Spleen (tissue), 11 donors: ENCODE measurements around the gene UNCX. TPM values are rescaled to one million over a fixed set of nuclear protein-coding genes. Genes with fewer than 3 reads are reported as not detected.
A peak's percentile ranks its signal among the peaks of the same experiment; 100 is the strongest.

Experiments used
- DNase-seq: peaks from one replicate; pipeline ENCODE4 v3.0.0-alpha.2; 2020
- H3K27ac ChIP-seq, 8 donors: fragments of 200-600 bp; sonication (generic) in 7 of 8; 1 replicate in 4 of 8; 2 replicates in 4 of 8; pipeline versions ENCODE4 v1.5.0 to v1.8.0; 2016 to 2021; ENCODE audit warnings: inconsistent platforms in 4 of 8, mild to moderate bottlenecking in 4 of 8, moderate library complexity in 1 of 8
- H3K27me3 ChIP-seq, 7 donors: fragments of 200-600 bp; sonication (generic) in 6 of 7; replicated peaks in 1 of 7; 1 replicate in 4 of 7; 2 replicates in 3 of 7; pipeline versions ENCODE4 v1.5.0 to v1.8.0; 2016 to 2021; ENCODE audit warnings: inconsistent platforms in 3 of 7, mild to moderate bottlenecking in 1 of 7
- H3K36me3 ChIP-seq, 6 donors: fragments of 200-600 bp; sonication (generic) in 5 of 6; 1 replicate in 4 of 6; 2 replicates in 2 of 6; pipeline versions ENCODE4 v1.5.0 to v1.8.0; 2016 to 2021; ENCODE audit warnings: inconsistent platforms in 2 of 6
- H3K4me1 ChIP-seq, 6 donors: fragments of 200-600 bp; sonication (generic) in 5 of 6; 1 replicate in 3 of 6; 2 replicates in 3 of 6; pipeline versions ENCODE4 v1.5.0 to v1.8.0; 2016 to 2021; ENCODE audit warnings: inconsistent platforms in 3 of 6
- H3K4me3 ChIP-seq, 8 donors: fragments of 200-600 bp; sonication (generic) in 7 of 8; 1 replicate in 4 of 8; 2 replicates in 4 of 8; pipeline versions ENCODE4 v1.5.0 to v1.8.0; 2016 to 2021; ENCODE audit warnings: inconsistent platforms in 4 of 8, mild to moderate bottlenecking in 4 of 8, moderate library complexity in 2 of 8
- H3K9me3 ChIP-seq, 8 donors: fragments of 200-600 bp; sonication (generic) in 7 of 8; 1 replicate in 4 of 8; 2 replicates in 4 of 8; pipeline versions ENCODE4 v1.5.0 to v1.8.0; 2016 to 2021; ENCODE audit warnings: inconsistent platforms in 4 of 8
- POLR2A ChIP-seq, 3 donors: fragments of 450-650 bp; IDR thresholded peaks; one replicate each; pipeline ENCODE4 v1.5.1; 2017; ENCODE audit warnings: antibody characterized with exemption in 3 of 3, mild to moderate bottlenecking in 1 of 3
- POLR2AphosphoS5 ChIP-seq, 3 donors: sonication (generic); formaldehyde crosslinking; IDR thresholded peaks; one replicate each; pipeline ENCODE4 v1.5.1; 2017; ENCODE audit warnings: antibody characterized with exemption in 3 of 3
- WGBS, 5 donors: extraction: QIAGEN DNeasy Blood & Tissue Kit in 3 of 5; methylation state at CpG; one replicate each; pipeline versions ENCODE4 v1.1.5 to v1.1.7; 2013 to 2018; 5-methylcytosine and 5-hydroxymethylcytosine counted together
- intact Hi-C: fragments of 100-400 bp; cut with DNase I; formaldehyde crosslinking; loops from one replicate; pipeline ENCODE4 v1.15.0; 2023; ENCODE audit warnings: low total_unique reads
- polyA plus RNA-seq, 3 donors: library from polyadenylated mRNA; stranded (reverse); fragments of 200-250 nt; gene quantifications; one replicate each; pipeline ENCODE4 v1.2.1, GENCODE V29; 2013
- total RNA-seq, 7 donors: library from RNA; depleted of rRNA in 3 of 7; stranded (reverse); fragments of >200 nt in 3 of 7; fragmentation: NEBNext Ultra II Directional in 4 of 7; extraction: Animal tissue kit (Norgen Biotek cat#: 25700) in 4 of 7; gene quantifications; one replicate each; pipeline versions ENCODE4 v1.1.0 to v1.2.1, GENCODE V29; 2016 to 2021
- TF ChIP-seq, protein P1 (sequence below), 11 experiments: fragments of 200-600 bp in 7 of 11; fragments of 450-650 bp in 4 of 11; sonication (generic) in 4 of 11; IDR thresholded peaks in 8 of 11; conservative IDR thresholded peaks in 3 of 11; 1 replicate in 7 of 11; 2 replicates in 4 of 11; pipeline versions ENCODE4 v1.4.0 to v1.8.0; 2016 to 2021; ENCODE audit warnings: antibody characterized with exemption in 11 of 11, inconsistent platforms in 4 of 11, mild to moderate bottlenecking in 1 of 11
- donor health status: healthy with polysubstance abuse.
- donor health status: DM: no; HTN: no; CAD: no; lungs with moderate emphysema.
- donor health status: DM: no; HTN: no; CAD: no.
- donor health status: Bipolar disorder and iron deficiency.
- donor health status: healthy.
- donor health status: DM: no; HTN: no; CAD: no.
- donor health status: DM: yes; HTN: yes; CAD: no.

Gene UNCX
- total and polyA plus RNA-seq, 10 donors: not detected

DNA sequence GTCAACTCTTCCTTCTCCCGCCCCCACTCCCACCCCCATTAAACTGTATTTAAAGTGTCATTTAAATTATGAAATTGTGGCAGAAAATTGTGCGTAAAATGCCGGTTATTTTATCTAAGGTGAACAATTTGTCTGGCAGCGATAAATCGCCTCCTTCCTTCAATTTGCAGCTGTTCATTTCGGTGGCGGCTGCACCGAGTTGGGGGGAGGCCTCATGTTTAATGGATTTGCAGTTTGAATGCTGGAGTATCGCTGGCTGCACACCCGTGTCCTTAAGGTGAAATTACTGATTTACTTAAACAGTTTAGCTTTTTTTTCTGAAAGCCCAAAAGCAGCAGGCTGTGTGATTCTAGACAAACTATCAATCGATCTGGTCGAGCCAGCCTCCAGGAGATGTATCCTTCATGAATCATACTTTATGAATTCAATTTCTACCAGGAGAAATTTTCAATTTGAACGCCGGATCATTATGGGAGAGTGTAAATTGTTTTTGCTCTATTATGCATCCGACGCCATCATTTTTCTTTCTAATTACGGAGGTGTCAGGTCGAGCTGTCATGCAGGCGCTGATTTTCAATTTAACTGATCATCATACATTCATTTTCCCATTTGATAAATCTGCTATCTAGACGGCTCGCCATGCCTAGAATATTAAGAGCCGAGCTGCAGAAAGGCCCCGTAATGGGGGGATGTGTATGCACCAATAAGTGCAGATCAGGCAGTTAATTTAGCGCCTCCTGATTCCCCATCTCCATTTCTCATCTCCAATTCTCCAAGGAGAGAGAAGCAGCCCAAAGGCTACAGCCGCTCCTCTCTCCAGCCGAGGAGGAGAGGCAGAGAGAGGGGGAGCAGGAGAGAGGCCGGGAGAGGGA, 6.5 kb downstream of the UNCX start:
- TF ChIP-seq POLR2A (IDR thresholded peaks at IDR 0.05): no peak
- DNase-seq: no peak
- Histone ChIP-seq H3K4me3 (no peak overlapping the region), H3K27me3 (peaks cover 46 to 100% (median 97%) of the 10 kb centered on the region in 7 donors), H3K9me3 (no peaks in the 10 kb centered on the region), H3K4me1 (peaks cover 3 to 47% (median 27%) of the 10 kb centered on the region in 6 donors), H3K36me3 (no peaks in the 10 kb centered on the region), H3K27ac (no peak overlapping the region)
- intact Hi-C loops: no loop called here
- WGBS, 5 donors: 9 to 11% (median 10%) methylated on average over 27 of the region's 27 CpGs

DNA sequence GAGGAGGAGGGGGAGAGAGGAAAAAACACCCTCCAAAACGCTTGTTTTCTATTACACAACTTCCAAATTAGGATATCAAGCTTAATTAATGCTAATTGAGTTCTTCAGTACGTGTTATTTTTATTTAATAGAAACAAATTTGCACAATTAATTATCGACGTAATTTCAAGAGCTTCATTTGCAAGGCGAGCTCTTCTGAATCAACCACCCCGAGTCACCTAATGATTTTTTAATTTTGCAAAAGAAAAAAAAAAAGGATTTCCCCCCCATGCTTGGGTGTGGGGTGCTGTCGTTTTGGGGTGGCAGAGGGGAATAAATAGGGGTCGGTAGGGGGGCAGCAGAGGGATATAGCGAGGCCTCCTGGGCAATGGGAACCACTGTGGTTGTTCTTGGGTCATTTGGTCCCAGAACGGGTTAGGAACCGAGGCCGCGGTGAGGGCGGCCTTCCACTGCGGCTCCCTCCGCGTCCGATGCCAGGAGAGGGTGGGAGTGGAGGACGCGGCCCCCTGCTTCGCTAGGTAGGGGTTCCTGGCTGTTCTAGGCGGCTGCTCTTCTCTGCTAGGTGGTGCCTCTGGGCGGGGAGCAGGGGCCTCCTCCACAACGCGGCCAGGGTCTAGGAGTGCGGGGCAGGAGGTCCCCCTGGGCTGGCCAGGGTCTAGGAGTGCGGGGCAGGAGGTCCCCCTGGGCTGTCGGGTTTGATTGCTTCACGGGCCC, 7.3 kb downstream of the UNCX start:
- DNase-seq: peak; percentile 44
- intact Hi-C loops: no loop called here
- TF ChIP-seq POLR2A (IDR thresholded peaks at IDR 0.05) (no peak), POLR2AphosphoS5 (IDR thresholded peaks at IDR 0.05) (no peak)
- TF ChIP-seq, protein P1, sequence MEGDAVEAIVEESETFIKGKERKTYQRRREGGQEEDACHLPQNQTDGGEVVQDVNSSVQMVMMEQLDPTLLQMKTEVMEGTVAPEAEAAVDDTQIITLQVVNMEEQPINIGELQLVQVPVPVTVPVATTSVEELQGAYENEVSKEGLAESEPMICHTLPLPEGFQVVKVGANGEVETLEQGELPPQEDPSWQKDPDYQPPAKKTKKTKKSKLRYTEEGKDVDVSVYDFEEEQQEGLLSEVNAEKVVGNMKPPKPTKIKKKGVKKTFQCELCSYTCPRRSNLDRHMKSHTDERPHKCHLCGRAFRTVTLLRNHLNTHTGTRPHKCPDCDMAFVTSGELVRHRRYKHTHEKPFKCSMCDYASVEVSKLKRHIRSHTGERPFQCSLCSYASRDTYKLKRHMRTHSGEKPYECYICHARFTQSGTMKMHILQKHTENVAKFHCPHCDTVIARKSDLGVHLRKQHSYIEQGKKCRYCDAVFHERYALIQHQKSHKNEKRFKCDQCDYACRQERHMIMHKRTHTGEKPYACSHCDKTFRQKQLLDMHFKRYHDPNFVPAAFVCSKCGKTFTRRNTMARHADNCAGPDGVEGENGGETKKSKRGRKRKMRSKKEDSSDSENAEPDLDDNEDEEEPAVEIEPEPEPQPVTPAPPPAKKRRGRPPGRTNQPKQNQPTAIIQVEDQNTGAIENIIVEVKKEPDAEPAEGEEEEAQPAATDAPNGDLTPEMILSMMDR (IDR thresholded peaks at IDR 0.05 in 8 of 11, conservative IDR thresholded peaks at IDR 0.05 in 3 of 11): no peak
- H3K4me1 ChIP-seq: peaks cover 3 to 44% (median 24%) of the 10 kb centered on the region in 6 donors
- no peaks in the 10 kb centered on the region for H3K9me3 ChIP-seq
- no peak overlapping the region for H3K27ac ChIP-seq
- H3K4me3 ChIP-seq: no peak overlapping the region
- H3K36me3 ChIP-seq: no peaks in the 10 kb centered on the region
- WGBS, 5 donors: 7 to 10% (median 8%) methylated on average over 18 to 29 of the region's 29 CpGs
- peaks cover 48 to 100% (median 97%) of the 10 kb centered on the region in 7 donors for H3K27me3 ChIP-seq

DNA sequence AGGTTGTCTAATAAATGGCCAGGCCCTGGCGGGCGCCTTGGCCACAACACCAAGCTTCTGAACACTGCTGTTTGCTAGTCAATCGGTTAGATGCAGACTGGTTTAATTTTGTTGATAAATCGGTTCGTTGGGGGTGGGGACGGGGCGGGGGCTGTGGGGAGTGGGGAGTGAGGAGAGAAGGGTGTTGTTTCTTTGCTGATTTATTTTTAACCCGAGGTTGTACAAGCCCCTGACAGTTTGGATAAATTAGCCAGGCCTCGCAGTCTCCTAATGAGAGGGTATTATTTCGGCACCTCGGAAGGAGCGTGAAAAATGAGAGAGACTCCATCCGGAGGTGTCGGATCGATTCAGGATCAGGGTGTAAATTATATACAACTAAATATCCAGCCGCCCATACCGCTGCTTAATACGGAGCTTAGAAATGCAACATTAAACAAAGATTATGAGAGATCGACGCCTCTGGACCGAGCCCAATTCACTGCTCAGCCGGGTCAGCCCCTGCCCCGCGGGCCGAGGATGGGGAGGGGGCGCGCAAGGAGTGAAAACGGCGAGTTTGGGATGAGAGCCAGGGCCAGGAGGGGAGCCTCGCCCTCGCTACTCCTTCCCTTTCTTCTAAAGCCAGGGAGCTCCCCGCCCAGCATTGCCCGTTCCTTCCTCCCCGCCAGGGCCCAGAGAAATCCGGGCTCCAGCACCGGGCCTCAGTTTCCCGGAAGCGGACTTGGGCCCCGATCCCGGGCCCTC, 8.0 kb downstream of the UNCX start:
- WGBS, 5 donors: 6 to 13% (median 7%) methylated on average over 34 to 40 of the region's 40 CpGs
- TF ChIP-seq, protein P1 (IDR thresholded peaks at IDR 0.05 in 8 of 11, conservative IDR thresholded peaks at IDR 0.05 in 3 of 11): no peak
- TF ChIP-seq POLR2AphosphoS5 (IDR thresholded peaks at IDR 0.05) (no peak), POLR2A (IDR thresholded peaks at IDR 0.05) (no peak)
- intact Hi-C loops: no loop called here
- Histone ChIP-seq H3K9me3 (no peaks in the 10 kb centered on the region), H3K27me3 (peaks cover 48 to 100% (median 97%) of the 10 kb centered on the region in 7 donors), H3K27ac (no peak overlapping the region), H3K4me1 (peaks cover under 1 to 36% (median 18%) of the 10 kb centered on the region in 6 donors), H3K4me3 (no peak overlapping the region), H3K36me3 (no peaks in the 10 kb centered on the region)
- peak; percentile 42 for DNase-seq

DNA sequence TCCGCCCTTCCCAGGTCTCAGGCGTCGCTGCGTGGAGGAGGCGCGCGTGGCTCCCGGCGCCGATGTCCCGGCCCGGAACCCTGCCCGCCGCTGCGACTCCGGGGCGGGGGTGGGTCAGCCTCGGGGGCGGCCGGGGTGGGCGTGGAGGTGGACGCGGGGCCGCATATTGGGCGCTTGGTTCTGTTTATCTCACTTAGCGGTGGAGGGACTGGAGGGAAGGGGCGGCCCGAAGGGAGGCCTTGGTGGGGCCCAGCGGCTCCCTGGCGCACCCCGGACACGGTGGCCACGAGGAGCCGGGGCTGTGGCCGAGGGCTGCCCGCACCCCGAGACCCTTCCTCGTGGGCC, 8.6 kb downstream of the UNCX start:
- peaks cover 0 to 37% (median 15%) of the 10 kb centered on the region in 6 donors for H3K4me1 ChIP-seq
- H3K9me3 ChIP-seq: no peaks in the 10 kb centered on the region
- no peaks in the 10 kb centered on the region for H3K36me3 ChIP-seq
- peaks cover 48 to 100% (median 97%) of the 10 kb centered on the region in 7 donors for H3K27me3 ChIP-seq
- TF ChIP-seq POLR2AphosphoS5 (IDR thresholded peaks at IDR 0.05) (no peak), POLR2A (IDR thresholded peaks at IDR 0.05) (no peak)
- TF ChIP-seq, protein P1 (IDR thresholded peaks at IDR 0.05 in 8 of 11, conservative IDR thresholded peaks at IDR 0.05 in 3 of 11): no peak
- intact Hi-C loops: no loop called here
- peak; percentile 43 for DNase-seq
- 0 to 10% (median 8%) methylated on average over 1 to 38 of the region's 38 CpGs; no CpG with 5 or more reads in 1 of the 5 donors for WGBS, 5 donors
- no peak overlapping the region for H3K4me3 ChIP-seq
- no peak overlapping the region for H3K27ac ChIP-seq
